ENCODE measurements around the gene EN2. TPM values are rescaled to one million over a fixed set of nuclear protein-coding genes. Genes with fewer than 3 reads are reported as not detected.

The EN2 gene
- polyA plus RNA-seq, 1 donor = not detected

GRCh38 chr7:155512246-155512887 is 54.4 kb downstream of the EN2 start:
- Histone ChIP-seq H3K36me3 (ENCODE audit: control insufficient read depth, insufficient read depth, low read length) (no peaks in the 10 kb centered on the region), H3K9me3 (ENCODE audit: control insufficient read depth, low read depth, low read length) (peaks cover 4% of the 10 kb centered on the region), H3K27ac (ENCODE audit: low read length) (no peak overlapping the region), H3K4me1 (ENCODE audit: control insufficient read depth, insufficient read depth, low read length) (peaks cover 5% of the 10 kb centered on the region), H3K27me3 (ENCODE audit: control insufficient read depth, insufficient read depth, low read length) (peaks cover 81% of the 10 kb centered on the region), H3K4me3 (ENCODE audit: low read length) (no peak overlapping the region)
- no peak for DNase-seq
- no CpG with 5 or more reads among the region's 4 CpGs for WGBS (ENCODE audit: insufficient coverage, low lambda C conversion rate)

- no peak for DNase-seq
- Histone ChIP-seq H3K9me3 (ENCODE audit: control insufficient read depth, low read depth, low read length) (peaks cover 4% of the 10 kb centered on the region), H3K4me3 (ENCODE audit: low read length) (no peak overlapping the region), H3K27ac (ENCODE audit: low read length) (no peak overlapping the region), H3K36me3 (ENCODE audit: control insufficient read depth, insufficient read depth, low read length) (no peaks in the 10 kb centered on the region), H3K27me3 (ENCODE audit: control insufficient read depth, insufficient read depth, low read length) (peaks cover 82% of the 10 kb centered on the region), H3K4me1 (ENCODE audit: control insufficient read depth, insufficient read depth, low read length) (peaks cover 5% of the 10 kb centered on the region)
- 65% methylated on average over 5 of the region's 13 CpGs for WGBS (ENCODE audit: insufficient coverage, low lambda C conversion rate)
Measured at GRCh38 chr7:155513543-155514285, 55.8 kb downstream of the EN2 start.

DNA sequence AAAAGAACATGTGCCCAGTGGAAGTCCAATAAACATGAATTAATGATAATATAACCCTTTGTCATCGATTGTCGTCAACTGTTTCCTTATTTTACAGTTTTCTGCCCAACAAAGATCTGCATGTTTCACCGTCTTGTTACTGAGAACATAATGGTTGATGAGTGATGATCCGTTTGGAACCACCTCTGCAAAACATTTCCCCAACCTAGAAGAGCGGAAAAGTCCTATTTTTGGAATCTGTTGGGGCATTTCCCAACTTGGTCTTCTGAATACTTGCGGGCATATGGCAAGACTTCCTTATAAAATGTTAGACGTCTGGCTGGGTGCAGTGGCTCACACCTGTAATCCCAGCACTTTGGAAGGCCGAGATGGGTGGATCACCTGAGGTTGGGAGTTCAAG is 56.4 kb downstream of the EN2 start:
- Histone ChIP-seq H3K9me3 (ENCODE audit: control insufficient read depth, low read depth, low read length) (peaks cover 4% of the 10 kb centered on the region), H3K4me1 (ENCODE audit: control insufficient read depth, insufficient read depth, low read length) (peaks cover 5% of the 10 kb centered on the region), H3K27ac (ENCODE audit: low read length) (no peak overlapping the region), H3K36me3 (ENCODE audit: control insufficient read depth, insufficient read depth, low read length) (no peaks in the 10 kb centered on the region), H3K4me3 (ENCODE audit: low read length) (no peak overlapping the region), H3K27me3 (ENCODE audit: control insufficient read depth, insufficient read depth, low read length) (peaks cover 80% of the 10 kb centered on the region)
- DNase-seq = no peak
- WGBS (ENCODE audit: insufficient coverage, low lambda C conversion rate) = 89% methylated on average over 2 of the region's 8 CpGs

Other genes with a start within 250 kb of the EN2 start
- 27.6 TPM for gene INSIG1, start 160.3 kb upstream of the EN2 start, polyA plus RNA-seq
- not detected for gene CNPY1, start 88.4 kb downstream of the EN2 start, polyA plus RNA-seq
- 42.8 TPM for gene RBM33, start 186.5 kb downstream of the EN2 start, polyA plus RNA-seq